Caco-2 (cell line): ENCODE data around the gene FHIT. TPM values are rescaled to one million over a fixed set of nuclear protein-coding genes. Genes with fewer than 3 reads are reported as not detected.

Experiments
- BruUV-seq: library from RNA; stranded (reverse); fragments of 400-500 nt; replicated peaks from 2 replicates; lab custom pipeline; 2021; lab: Mats Ljungman, UMichigan
- CTCF ChIA-PET: fragments of 300-600 bp; sonication (Branson Sonifier 250); formaldehyde crosslinking; loops from one replicate; lab custom pipeline; 2022; ENCODE audit warnings: antibody characterized with exemption; lab: Charles Lee
- POLR2A ChIA-PET: fragments of 300-600 bp; sonication (Branson Sonifier 250); formaldehyde crosslinking; loops from one replicate; lab custom pipeline; 2022; ENCODE audit warnings: antibody characterized with exemption; lab: Charles Lee
- DNase-seq, 2 experiments: peaks; one replicate each; pipeline versions ENCODE4 v3.0.0 to v3.0.0-alpha.2; 2020 to 2022
- H3K27me3 ChIP-seq: replicated peaks from 2 replicates; pipeline ENCODE4 v1.6.0; 2011; ENCODE audit warnings: low read length; ENCODE audit not compliant: control insufficient read depth, insufficient read depth
- H3K36me3 ChIP-seq: 2 replicates; pipeline ENCODE4 v1.5.1; 2011; ENCODE audit warnings: low read length; ENCODE audit not compliant: control insufficient read depth, insufficient read depth
- H3K4me1 ChIP-seq: fragments of 250-450 bp; sonication (Bioruptor Pico); 2 replicates; pipeline ENCODE4 v1.5.1; 2020; ENCODE audit warnings: mild to moderate bottlenecking
- H3K4me3 ChIP-seq: 2 replicates; pipeline ENCODE4 v1.5.1; 2011; ENCODE audit warnings: low read depth, mild to moderate bottlenecking, control low read depth, low read length
- H3K9me3 ChIP-seq: fragments of 250-450 bp; sonication (Bioruptor Pico); 2 replicates; pipeline ENCODE4 v1.5.1; 2020; ENCODE audit warnings: mild to moderate bottlenecking, moderate library complexity
- H3K27ac Mint-ChIP-seq: one replicate; pipeline ENCODE4 v1.8.0; 2022; ENCODE audit warnings: mixed read lengths; ENCODE audit not compliant: unreplicated experiment
- H3K27me3 Mint-ChIP-seq: one replicate; pipeline ENCODE4 v1.8.0; 2022; ENCODE audit warnings: mixed read lengths; ENCODE audit not compliant: insufficient read depth, unreplicated experiment
- H3K36me3 Mint-ChIP-seq: one replicate; pipeline ENCODE4 v1.8.0; 2022; ENCODE audit warnings: mild to moderate bottlenecking, mixed read lengths; ENCODE audit not compliant: insufficient read depth, unreplicated experiment
- H3K4me1 Mint-ChIP-seq: one replicate; pipeline ENCODE4 v1.8.0; 2022; ENCODE audit warnings: low read depth, mixed read lengths; ENCODE audit not compliant: unreplicated experiment
- H3K4me3 Mint-ChIP-seq: one replicate; pipeline ENCODE4 v1.8.0; 2022; ENCODE audit warnings: mild to moderate bottlenecking, moderate library complexity, mixed read lengths; ENCODE audit not compliant: unreplicated experiment
- H3K9me3 Mint-ChIP-seq: one replicate; pipeline ENCODE4 v1.8.0; 2022; ENCODE audit warnings: mixed read lengths; ENCODE audit not compliant: unreplicated experiment
- CTCF ChIP-seq, 2 experiments: fragments of 200-600 bp in 1 of 2; IDR thresholded peaks; 1 replicate in 1 of 2; 2 replicates in 1 of 2; pipeline versions ENCODE4 v1.5.1 to v1.8.0; 2011 to 2022; ENCODE audit warnings: antibody characterized with exemption in 1 of 2, control low read depth in 1 of 2, inconsistent platforms in 1 of 2, low read depth in 1 of 2, low read length in 1 of 2, mild to moderate bottlenecking in 1 of 2, moderate library complexity in 1 of 2; ENCODE audit not compliant: insufficient read depth in 1 of 2, severe bottlenecking in 1 of 2, unreplicated experiment in 1 of 2
- intact Hi-C: fragments of 100-400 bp; cut with micrococcal nuclease; formaldehyde crosslinking; loops from one replicate; pipeline ENCODE4 v1.10.0; 2022; ENCODE audit not compliant: unreplicated experiment
- total RNA-seq: library from RNA; stranded (reverse); gene quantifications from 2 replicates; pipeline ENCODE4 v1.2.3, GENCODE V29; 2022

Gene FHIT
- total RNA-seq, 1 experiment from 2014 or later: 8.3 TPM

GRCh38 chr3:59978979-59979378 lies 1272.3 kb downstream of the FHIT start:
- Histone ChIP-seq H3K4me1 (no peaks in the 10 kb centered on the region), H3K27me3 (no peaks in the 10 kb centered on the region), H3K36me3 (no peaks in the 10 kb centered on the region), H3K9me3 (no peaks in the 10 kb centered on the region), H3K4me3 (no peak overlapping the region)
- intact Hi-C loops: no loop called here
- Mint-ChIP-seq H3K27ac (no peak overlapping the region), H3K4me1 (no peaks in the 10 kb centered on the region), H3K27me3 (no peaks in the 10 kb centered on the region), H3K4me3 (no peak overlapping the region), H3K9me3 (peaks cover 3% of the 10 kb centered on the region), H3K36me3 (no peaks in the 10 kb centered on the region)
- ChIA-PET CTCF (no interaction called here), POLR2A (no interaction called here)
- no TSS peak for BruUV-seq
- TF ChIP-seq CTCF (IDR thresholded peaks at IDR 0.05; ENCODE audit: insufficient read depth in 1 of 2, low read depth in 1 of 2, low read length in 1 of 2, severe bottlenecking in 1 of 2, unreplicated experiment in 1 of 2): no peak
- no peak for DNase-seq

- H3K4me3 ChIP-seq: no peak overlapping the region
- ChIA-PET CTCF (no interaction called here), POLR2A (no interaction called here)
- no peaks in the 10 kb centered on the region for H3K36me3 ChIP-seq
- BruUV-seq: no TSS peak
- no peaks in the 10 kb centered on the region for H3K27me3 ChIP-seq
- DNase-seq: no peak
- H3K4me1 ChIP-seq: no peaks in the 10 kb centered on the region
- Mint-ChIP-seq H3K27me3 (peaks cover 3% of the 10 kb centered on the region), H3K4me1 (no peaks in the 10 kb centered on the region), H3K27ac (no peak overlapping the region), H3K9me3 (no peaks in the 10 kb centered on the region), H3K36me3 (no peaks in the 10 kb centered on the region), H3K4me3 (no peak overlapping the region)
- intact Hi-C loops: no loop called here
- TF ChIP-seq CTCF (IDR thresholded peaks at IDR 0.05; ENCODE audit: insufficient read depth in 1 of 2, low read depth in 1 of 2, low read length in 1 of 2, severe bottlenecking in 1 of 2, unreplicated experiment in 1 of 2): no peak
- H3K9me3 ChIP-seq: no peaks in the 10 kb centered on the region
These were observed 1280.5 kb downstream of the FHIT start for GRCh38 chr3:59970796-59971195.

- CTCF ChIA-PET: no interaction called here
- DNase-seq: no peak
- Mint-ChIP-seq H3K27me3 (peaks cover 3% of the 10 kb centered on the region), H3K4me1 (no peaks in the 10 kb centered on the region), H3K36me3 (no peaks in the 10 kb centered on the region), H3K9me3 (no peaks in the 10 kb centered on the region), H3K27ac (no peak overlapping the region), H3K4me3 (no peak overlapping the region)
- Histone ChIP-seq H3K27me3 (no peaks in the 10 kb centered on the region), H3K4me3 (no peak overlapping the region), H3K9me3 (no peaks in the 10 kb centered on the region), H3K4me1 (no peaks in the 10 kb centered on the region), H3K36me3 (no peaks in the 10 kb centered on the region)
- intact Hi-C loops: no loop called here
- POLR2A ChIA-PET: no interaction called here
- TF ChIP-seq CTCF (IDR thresholded peaks at IDR 0.05; ENCODE audit: insufficient read depth in 1 of 2, low read depth in 1 of 2, low read length in 1 of 2, severe bottlenecking in 1 of 2, unreplicated experiment in 1 of 2): no peak
- no TSS peak for BruUV-seq
These were observed 1280.9 kb downstream of the FHIT start for GRCh38 chr3:59970376-59970775.
